ENCODE results near the gene TSHZ2.

- no peak for TF ChIP-seq YY1 (IDR thresholded peaks at IDR 0.05; ENCODE audit: insufficient read depth, insufficient read length)
- no peak for TF ChIP-seq ZNF274 (IDR thresholded peaks at IDR 0.05; ENCODE audit: low read depth, low read length)
- no peak for TF ChIP-seq SUZ12 (IDR thresholded peaks at IDR 0.05; ENCODE audit: extremely low read depth, insufficient read depth, insufficient read length)
Measured at GRCh38 chr20:53428996-53429395, 456.8 kb downstream of the TSHZ2 start.

Data from NT2/D1 (cell line).